Activated CD4-positive, alpha-beta T cell treated with anti-CD3 and anti-CD28 coated beads, Interleukin-10, Interleukin-2, amounts not matched to agents 100 ng/mL and 50 ng/mL, durations not matched to agents 16 hours and 8 hours (primary cell): ENCODE measurements around the gene FOXN3.

ENCODE experiments used
- DNase-seq: peaks from one replicate; pipeline ENCODE4 v3.0.0-alpha.2; 2020

Gene FOXN3

GRCh38 chr14:89187501-89187900, 229.5 kb downstream of the FOXN3 start:
- no peak for DNase-seq

- no peak for DNase-seq
Observed at GRCh38 chr14:89186856-89187376, 230.1 kb downstream of the FOXN3 start.

DNA sequence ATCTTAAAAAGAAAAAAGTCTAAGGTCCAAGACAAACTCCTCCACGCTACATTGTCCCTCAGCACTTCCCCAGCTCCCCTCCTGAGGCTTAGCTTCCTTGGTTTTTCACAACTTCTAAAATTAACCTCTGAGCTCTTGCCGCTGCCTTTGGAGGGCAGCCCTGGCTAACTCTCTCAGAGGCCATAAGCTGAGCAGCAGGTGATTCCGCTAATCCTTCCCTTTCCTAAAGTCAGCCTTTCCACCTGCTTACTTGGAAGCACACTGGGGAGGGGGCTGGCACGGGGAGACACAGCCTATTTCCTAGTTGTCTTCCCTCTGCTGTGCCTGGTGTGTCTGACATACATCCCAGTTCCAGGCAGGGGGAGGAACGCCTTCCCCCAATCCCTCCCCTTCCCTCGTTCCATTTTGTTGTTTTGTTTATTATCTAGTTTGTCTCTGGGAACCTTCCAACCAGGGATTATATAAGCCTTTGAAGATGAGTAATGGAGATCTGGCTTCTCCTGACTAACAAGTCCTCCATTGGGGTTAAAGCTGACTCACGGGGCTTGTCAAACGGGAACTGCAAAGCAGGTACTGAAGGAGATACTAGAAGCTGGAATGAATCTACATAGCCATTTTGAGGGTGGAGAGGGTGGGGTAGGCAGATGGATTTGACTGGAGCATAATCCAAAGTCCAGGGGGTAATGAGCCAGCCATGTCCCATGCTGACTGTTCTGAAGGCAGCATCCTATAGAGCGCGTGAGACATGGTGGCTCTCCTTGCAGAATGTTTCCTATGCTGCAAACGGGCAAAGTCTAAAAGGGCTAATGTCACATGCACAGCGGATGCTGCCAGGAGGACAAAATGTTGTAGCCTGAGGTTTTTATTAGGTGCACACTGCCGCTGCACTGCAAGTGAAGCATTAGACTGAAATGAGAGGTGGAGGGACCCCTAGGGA, 230.8 kb downstream of the FOXN3 start:
- DNase-seq: no peak

DNA sequence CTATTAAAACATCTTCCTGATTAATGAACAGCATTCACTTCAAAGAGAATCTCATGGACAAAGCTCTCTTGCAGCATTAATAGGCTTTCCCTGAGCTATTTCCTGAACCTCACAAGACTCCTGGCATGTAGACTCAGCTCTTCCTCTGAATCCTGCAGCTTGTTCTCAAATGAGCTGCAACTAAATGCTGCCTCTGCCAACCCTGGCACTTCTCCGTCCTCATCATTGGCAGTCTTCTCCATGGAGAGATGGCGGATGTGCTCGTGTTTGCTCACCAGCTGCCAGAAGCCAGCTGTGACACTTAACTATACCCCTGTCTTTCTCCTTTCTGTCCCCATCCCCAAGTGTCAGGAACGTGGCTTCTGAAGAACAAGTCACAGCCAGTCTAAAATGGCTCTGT, 232.1 kb downstream of the FOXN3 start:
- no peak for DNase-seq

GRCh38 chr14:89182326-89182725, 234.7 kb downstream of the FOXN3 start:
- DNase-seq: no peak

- DNase-seq: no peak
Observed at GRCh38 chr14:89180546-89180945, 236.5 kb downstream of the FOXN3 start.

DNA sequence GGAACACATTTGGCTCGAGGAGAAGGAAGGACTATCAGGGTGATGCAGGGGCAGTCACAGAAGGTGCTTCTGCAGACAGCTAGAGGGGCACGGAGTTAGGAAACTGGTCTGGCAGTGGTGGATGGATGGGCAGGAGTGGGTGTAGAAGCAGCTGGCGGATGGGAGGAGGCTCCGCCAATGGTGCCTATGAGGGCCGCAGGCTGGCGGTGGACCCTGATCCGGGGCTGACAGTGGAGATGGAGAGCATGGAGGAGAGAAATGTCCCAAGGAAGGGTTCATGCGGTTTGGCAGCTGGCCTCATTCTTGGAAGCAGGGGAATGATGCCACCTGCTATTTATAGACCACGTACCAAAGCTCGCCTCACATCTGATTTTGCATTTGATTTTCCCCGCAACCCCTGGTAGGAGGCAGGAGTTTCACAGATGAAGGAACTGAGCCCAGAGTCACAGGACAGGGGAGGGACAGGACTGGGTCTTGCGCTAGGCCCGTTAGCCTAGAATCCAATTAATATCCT, 237.1 kb downstream of the FOXN3 start:
- DNase-seq: no peak

GRCh38 chr14:89178800-89179535, 238.1 kb downstream of the FOXN3 start:
- DNase-seq: no peak

DNA sequence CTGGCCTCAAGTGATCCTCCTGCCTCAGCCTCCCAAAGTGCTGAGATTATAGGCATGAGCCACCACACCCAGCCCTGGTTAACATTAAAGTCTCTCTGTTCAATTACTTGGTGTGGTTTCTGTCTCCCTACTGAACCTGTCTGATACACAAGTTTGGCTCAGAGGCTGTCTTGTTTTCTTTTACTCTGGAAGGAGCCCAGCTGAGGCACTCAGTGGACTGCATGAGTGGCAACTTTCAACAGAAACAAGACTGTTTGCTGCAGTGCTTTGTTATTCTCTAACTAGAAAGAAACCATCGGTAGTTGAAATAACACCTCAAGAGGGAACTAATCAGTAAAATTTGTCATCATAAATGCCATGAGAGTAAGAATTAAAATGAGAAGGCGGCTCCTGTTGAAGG, 238.7 kb downstream of the FOXN3 start:
- DNase-seq: no peak

- no peak for DNase-seq
Observed at GRCh38 chr14:89175881-89176799, 240.9 kb downstream of the FOXN3 start.

GRCh38 chr14:89171628-89172027, 245.4 kb downstream of the FOXN3 start:
- no peak for DNase-seq

- no peak for DNase-seq
Observed at GRCh38 chr14:89171168-89171567, 245.9 kb downstream of the FOXN3 start.

DNA sequence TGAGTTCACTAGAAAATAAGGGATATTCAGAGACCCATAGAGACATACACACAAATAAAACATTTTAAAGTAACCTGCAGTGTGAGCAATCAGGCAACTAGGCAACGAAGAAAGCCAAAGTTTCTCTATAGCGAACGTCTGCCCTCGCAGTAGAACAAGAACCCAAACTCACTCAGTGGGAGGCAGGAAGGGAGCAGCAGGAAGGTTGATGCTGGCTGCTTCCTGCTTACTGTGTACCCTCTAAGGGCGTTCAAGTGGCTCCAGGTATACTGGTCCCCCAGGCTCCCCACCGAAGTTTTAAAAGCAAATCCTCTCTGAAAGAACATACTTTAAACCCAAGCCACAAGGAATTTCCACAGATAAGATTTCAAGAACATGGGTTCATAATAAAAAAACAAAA, 249.3 kb downstream of the FOXN3 start:
- no peak for DNase-seq

GRCh38 chr14:89166633-89167032, 250.4 kb downstream of the FOXN3 start:
- DNase-seq: no peak

DNA sequence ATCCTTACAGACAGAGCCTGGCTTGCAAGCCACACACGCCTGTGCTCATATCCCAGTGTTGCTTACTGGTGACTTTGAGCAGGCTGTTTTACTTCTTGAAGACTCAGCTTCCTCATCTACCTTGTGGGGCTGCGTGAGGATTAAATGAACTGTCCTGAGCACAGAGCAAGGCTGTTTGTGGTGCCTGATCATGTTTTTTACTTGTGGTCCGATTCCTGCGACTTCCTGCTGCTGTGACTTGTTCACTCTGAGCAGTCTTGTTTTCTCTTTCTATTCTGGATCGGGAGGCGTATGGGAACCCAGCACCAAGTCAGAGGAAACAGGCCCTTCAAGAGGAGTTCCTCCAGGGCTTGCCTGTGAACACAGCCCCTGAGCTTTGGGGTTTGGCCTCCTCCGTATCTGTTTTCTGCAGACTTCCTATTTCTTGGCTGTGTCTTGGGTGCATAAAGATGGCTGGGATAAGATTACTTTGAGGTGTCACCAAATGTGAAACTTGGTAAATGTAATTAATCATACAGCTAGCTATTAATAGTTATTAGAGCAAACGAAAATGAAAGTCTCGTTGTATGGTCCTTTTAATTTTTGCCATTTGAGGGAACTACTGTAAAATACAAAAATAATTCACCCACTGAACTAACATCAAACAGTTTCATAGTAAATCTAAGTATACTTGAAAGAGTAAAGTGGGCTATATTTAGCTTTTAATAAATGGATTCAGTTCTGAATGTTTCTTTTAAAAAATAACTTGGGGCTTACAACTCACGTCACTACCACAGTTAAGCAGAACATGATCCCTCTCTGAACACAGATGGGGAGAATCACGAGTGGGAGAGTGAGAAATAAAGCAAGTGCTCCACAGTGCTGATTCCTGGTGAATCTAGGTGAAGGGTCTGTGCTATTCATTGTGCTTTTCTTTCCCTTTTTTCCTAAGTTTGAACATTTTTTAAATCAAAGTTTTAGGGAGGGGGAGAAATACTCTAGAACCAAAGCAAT, 251.5 kb downstream of the FOXN3 start:
- no peak for DNase-seq

DNA sequence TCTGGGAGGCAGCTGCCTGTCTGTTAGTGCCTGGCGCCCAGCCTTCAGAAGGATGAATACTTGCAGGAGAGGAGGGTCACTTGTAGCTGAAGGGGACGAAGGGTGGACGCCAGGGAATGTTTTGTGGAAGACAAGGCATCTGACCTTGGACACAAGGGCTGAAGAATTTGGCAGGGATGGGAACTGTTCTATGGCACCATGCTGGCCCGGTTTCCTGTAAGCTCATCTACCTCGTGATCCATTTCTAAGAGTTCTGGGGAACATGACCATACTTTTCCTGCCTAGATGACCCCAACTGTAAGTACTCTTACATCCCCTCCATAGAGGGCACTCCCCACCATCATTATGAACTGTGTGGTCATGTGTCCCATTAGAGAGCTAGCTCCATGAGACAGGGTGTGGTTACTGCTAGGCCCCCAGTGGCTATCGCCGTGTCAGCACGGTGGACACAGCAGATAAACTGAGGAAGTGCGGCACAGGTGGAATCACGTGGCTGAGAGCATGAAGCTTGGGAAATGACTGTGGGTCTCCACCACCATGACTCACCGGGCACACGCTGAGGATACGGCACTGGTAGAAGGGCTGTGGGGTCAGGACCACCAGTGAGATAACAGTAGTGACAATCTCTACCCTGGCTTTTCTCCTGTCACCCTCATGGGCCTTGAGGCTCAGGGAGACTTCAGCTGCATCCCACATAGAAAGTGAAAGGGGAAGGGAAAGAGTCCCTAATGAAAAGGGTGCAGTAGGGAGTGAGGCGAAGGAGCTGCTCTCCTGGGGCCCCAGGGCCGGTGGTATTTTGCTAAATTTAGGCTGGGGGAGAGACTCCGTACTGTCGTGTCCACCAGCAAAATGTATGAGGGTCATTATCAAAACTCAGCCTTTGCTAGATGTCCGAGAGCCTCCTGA, 252.6 kb downstream of the FOXN3 start:
- no peak for DNase-seq

DNA sequence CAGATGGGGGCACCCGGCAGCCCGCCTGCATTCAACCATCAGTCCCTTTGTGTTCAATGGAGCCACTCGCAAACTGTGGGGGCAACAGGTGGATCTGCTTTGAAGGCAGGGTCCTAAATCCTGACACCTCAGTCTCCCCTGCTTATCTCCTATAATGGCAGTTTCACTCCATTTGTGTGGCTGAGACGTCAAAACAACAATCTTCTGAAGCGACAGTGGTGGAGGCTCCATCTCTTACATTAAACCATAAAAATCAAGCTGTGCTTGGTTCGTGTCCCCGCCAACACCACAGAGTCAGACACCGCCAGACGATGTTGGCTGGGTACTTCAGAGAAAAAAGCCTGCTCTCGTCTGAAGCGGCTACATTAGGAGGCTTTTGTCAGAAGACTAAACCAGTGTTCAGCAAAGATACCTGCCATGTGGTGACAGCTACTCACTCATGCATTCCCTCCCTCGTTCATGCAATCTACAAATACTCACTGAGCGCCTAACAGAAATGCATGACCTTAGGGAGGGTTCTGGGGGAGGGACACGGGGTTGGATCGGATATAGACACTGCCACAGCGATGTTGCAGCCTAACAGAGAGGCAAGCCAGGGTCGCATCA, 253.9 kb downstream of the FOXN3 start:
- no peak for DNase-seq

- no peak for DNase-seq
Observed at GRCh38 chr14:89162586-89162985, 254.4 kb downstream of the FOXN3 start.

DNA sequence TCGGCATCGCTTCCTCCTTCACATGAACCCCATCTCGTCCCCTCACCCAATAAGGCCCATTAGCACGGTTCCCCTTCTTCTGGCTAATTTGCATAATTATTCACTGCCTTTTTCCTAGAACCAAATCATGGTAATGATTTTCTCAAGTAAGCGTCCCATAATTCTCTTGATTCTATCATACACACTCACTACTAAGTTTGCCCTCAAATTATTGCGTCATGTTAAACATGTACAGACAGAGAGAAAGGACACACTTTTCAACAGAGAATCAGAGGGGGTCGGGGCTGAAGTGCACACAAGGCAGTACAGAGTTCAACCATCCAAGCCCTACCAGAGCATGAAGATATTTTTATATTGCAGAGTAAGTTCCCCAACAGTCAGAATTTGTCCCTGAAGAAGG, 256.6 kb downstream of the FOXN3 start:
- no peak for DNase-seq

GRCh38 chr14:89158701-89159100, 258.3 kb downstream of the FOXN3 start:
- DNase-seq: no peak
